Epithelial cell of esophagus (primary cell): ENCODE measurements around the gene SDF2.

Source experiments
- DNase-seq: peaks from one replicate; pipeline ENCODE4 v3.0.0; 2010; ENCODE audit warnings: low read depth
- H3K4me3 ChIP-seq: 2 replicates; pipeline ENCODE4 v1.5.1; 2011; ENCODE audit warnings: mild to moderate bottlenecking, low read length, control low read depth
- CTCF ChIP-seq: IDR thresholded peaks from 2 replicates; pipeline ENCODE4 v1.5.1; 2011; ENCODE audit warnings: low read depth, mild to moderate bottlenecking, low read length, control low read depth, inconsistent platforms; ENCODE audit not compliant: insufficient read depth; ENCODE audit errors: missing control alignments

The SDF2 gene

GRCh38 chr17:28634206-28634865 is 27.4 kb downstream of the SDF2 start:
- DNase-seq, result peak; percentile 46
- TF ChIP-seq CTCF, result no peak
- H3K4me3 ChIP-seq, result no peak overlapping the region

GRCh38 chr17:28626818-28627217 is 34.9 kb downstream of the SDF2 start:
- no peak for TF ChIP-seq CTCF
- no peak for DNase-seq
- H3K4me3 ChIP-seq, result no peak overlapping the region

- TF ChIP-seq CTCF, result no peak
- no peak overlapping the region for H3K4me3 ChIP-seq
- DNase-seq, result no peak
Observed at GRCh38 chr17:28624148-28624547, 37.6 kb downstream of the SDF2 start.

GRCh38 chr17:28623696-28624095 is 38.0 kb downstream of the SDF2 start:
- no peak overlapping the region for H3K4me3 ChIP-seq
- DNase-seq, result no peak
- TF ChIP-seq CTCF, result no peak

- H3K4me3 ChIP-seq, result no peak overlapping the region
- DNase-seq, result no peak
- no peak for TF ChIP-seq CTCF
Observed at GRCh38 chr17:28622186-28622585, 39.5 kb downstream of the SDF2 start.

GRCh38 chr17:28620010-28620409 is 41.7 kb downstream of the SDF2 start:
- H3K4me3 ChIP-seq, result no peak overlapping the region
- no peak for DNase-seq
- TF ChIP-seq CTCF, result no peak

GRCh38 chr17:28618464-28618863 is 43.2 kb downstream of the SDF2 start:
- no peak for DNase-seq
- no peak overlapping the region for H3K4me3 ChIP-seq
- no peak for TF ChIP-seq CTCF
